GM21447 (cell line): ENCODE data around the gene APBA1.

Source experiments
- ATAC-seq: cut with Tn5 transposase; IDR thresholded peaks from one replicate; pipeline ENCODE4 v1.9.1; 2021; ENCODE audit not compliant: unreplicated experiment

APBA1 gene

GRCh38 chr9:69486498-69486897, 185.7 kb downstream of the APBA1 start:
- ATAC-seq, result no peak

GRCh38 chr9:69485466-69485865, 186.7 kb downstream of the APBA1 start:
- ATAC-seq, result no peak

- ATAC-seq, result no peak
Observed at GRCh38 chr9:69483886-69484422, 188.2 kb downstream of the APBA1 start.

DNA sequence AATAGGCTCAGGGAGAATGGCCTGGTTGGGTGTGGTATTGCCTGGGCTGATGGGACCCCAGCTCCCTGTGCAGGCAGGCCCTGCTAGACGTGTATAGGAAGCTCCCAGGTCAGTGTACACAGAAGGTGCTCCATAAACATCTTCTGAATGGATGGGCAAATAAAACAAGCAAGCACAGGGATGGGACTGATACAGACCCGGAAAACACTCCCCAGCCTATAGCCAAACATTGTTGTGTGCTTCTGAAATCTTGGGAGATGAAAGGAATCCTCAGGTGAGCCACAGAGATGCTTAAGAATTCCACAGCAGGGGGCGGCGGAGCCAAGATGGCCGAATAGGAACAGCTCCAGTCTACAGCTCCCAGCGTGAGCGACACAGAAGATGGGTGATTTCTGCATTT, 195.4 kb downstream of the APBA1 start:
- no peak for ATAC-seq

DNA sequence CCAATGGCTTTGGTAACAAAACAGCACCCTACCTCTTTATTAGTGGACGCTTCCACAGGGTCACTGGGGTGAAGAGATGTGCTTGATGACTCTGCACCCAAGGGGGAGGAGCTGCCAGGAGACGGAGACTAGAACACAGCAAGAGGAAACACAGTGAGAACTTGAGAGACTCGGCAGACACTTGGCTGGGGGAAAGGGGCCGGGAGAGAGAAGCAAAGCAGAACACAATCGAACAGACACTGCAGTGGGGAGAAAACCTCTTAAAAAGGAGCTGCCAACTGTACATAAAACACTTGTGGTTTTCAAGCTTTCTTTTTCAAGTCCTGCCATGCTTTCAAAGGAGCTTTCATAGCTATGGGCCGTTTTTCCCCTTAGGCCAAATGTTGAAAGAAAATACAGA, 196.2 kb downstream of the APBA1 start:
- no peak for ATAC-seq

- no peak for ATAC-seq
Observed at GRCh38 chr9:69474821-69475220, 197.3 kb downstream of the APBA1 start.

GRCh38 chr9:69472101-69472620, 200.0 kb downstream of the APBA1 start:
- ATAC-seq, result no peak

GRCh38 chr9:69471433-69471832, 200.7 kb downstream of the APBA1 start:
- no peak for ATAC-seq

- ATAC-seq, result no peak
Observed at GRCh38 chr9:69470186-69470977, 201.8 kb downstream of the APBA1 start.

- no peak for ATAC-seq
Observed at GRCh38 chr9:69469136-69469535, 203.0 kb downstream of the APBA1 start.

DNA sequence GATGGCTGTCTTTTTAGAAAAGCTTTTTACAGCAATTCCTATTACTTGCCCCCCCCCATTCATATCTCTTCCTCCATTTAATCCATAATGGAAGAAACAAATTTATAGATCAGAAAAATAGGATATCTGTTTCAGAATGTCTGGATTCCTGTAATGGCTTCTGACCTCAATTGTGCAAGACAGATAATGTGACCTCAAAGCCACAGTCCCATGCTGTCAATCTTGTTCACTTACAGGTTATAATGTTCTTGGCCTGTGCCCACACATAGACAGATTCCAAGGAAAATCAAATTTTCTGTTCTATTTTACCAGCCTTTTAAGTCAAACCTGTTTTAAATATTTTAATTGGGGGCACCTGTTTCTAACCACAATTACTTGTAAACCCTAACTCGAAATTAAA, 203.8 kb downstream of the APBA1 start:
- no peak for ATAC-seq

DNA sequence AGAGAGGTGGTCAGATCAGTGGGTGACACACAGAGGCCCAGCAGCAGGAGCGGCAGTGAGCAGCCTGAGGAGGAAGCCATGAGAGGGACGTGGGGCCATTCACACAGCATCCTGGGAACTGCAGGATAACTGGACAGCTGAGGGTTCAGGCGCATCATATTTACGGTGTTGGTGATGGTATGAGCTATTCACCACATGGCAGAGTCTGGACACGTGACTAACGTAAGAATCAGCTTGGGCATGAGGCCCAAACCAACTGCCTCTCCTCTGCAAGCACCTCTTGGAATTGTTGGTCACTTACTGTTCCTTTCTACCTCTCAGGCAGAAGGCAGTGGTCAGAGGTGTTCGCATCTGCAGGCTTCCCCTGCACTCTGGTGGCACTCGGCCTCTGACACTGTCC, 206.0 kb downstream of the APBA1 start:
- no peak for ATAC-seq

DNA sequence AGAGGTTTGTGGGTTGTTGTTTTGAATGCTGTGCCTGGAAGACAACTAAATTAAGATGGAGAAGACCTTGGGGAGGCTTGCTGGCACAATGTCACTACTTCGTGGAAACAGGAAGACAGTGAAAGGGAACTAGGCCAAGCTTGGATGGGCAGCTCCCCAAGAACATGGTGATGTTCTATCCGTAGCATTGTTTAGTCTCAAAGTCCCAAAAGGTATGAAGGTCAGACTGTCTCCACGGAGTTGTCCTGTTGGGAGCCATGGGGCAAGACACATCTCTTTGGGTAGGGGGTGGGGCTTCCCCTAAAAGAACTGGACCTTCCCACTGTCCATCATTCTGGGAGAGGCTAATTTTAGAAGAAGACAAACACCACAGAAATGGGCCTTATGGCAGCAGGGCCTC, 206.7 kb downstream of the APBA1 start:
- ATAC-seq, result no peak

DNA sequence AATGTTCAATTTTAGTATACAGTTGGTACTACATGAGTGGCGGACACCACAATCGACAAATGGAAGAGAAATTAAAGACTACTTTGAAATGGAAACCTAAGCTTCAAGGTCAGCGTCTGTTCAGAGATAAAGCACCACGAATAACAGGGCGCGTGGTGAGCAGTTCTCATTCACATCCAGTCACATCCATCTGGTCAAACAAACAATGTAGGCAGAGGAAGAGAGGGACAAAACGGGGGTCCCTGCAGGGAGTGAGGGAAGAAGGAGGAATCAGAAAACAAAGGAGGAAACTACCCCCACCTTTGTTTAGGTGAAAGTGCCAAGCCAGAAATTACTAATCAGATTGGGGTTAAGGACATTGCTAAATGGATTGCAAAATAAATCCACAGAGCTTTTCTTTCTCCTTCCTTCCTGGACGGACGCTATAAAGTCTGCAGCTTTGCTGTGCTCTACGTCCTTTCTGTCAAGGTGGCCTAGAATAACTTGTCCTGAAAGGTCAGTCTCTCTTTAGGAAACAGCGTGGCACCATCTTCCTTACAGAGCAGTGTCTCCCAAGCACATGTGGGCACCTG, 208.6 kb downstream of the APBA1 start:
- ATAC-seq, result no peak

DNA sequence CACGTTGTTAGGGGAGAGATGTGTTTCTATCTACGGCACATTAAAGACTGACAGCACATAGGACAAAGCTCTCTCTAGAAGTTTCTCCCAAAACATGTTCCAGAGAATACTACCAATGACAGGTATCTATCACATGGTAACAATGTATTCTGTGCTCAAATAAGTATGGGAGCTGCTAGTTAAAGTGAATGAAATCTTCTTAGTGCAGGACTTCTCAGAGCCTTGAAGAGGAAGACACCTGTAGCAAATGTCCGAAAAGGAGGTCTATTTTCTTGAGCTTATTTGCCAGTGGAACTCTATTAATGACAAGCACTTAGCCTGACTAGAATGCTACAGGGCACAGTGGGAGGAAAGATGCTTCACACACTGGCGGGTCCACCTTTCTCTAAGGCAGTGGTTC, 209.8 kb downstream of the APBA1 start:
- ATAC-seq, result no peak

GRCh38 chr9:69461103-69461887, 210.9 kb downstream of the APBA1 start:
- no peak for ATAC-seq

DNA sequence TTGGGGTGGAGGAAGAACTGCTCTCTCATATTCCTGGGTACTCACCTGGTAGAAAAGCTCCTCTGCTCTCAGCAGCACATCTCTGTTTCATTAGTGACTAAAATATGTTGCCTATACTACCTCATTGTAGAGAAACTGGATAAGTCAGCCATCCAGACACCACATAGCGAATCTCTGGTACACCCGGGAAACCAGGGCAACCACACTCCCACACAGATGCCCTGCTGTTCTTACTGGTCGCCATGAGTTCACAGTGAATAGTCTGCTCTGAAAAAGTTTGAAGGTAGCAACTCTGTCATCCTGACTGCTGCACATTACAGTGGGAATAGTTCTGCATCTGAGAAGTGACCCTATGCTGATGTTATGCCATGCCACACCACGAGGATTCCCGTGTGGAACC, 212.2 kb downstream of the APBA1 start:
- ATAC-seq, result no peak

GRCh38 chr9:69458176-69458575, 214.0 kb downstream of the APBA1 start:
- no peak for ATAC-seq

DNA sequence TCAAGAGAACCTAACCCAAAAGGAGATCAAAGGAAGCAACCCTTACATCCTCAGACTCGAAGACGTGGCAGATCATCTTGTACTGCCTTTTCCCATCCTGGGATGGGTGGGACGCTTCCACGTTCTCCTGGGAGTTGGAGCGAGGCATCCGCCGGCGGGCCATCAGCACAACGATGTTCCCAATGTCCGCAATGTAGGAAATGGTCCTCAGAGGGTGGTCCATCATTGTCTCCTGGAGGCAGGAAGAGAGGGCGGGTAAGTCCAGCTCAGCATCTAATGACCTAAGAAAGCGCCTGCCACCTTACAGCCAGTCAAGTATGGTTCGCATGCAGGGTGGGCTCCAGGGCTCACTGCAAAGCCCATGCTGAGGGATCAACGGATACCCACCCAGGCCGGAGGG, 216.0 kb downstream of the APBA1 start:
- no peak for ATAC-seq

DNA sequence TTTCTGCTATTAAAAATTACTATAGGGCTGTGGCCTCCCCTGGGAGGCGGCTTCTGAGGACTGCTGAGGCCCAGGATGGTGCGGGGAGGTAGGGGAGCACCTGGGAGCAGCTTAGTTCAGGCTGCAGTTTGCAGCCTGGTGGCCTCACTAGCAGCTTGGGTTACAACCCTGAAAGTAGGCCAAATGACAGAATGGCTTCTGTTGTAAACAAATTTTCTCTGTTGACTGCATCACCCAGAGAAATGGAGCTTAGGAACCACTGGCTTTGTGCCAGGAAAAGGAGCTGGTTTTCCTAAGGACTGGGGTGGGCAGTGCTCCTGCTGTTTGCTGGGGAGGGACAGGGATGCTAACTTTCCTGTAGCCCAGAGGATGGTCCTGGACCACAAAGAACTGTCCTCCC, 216.9 kb downstream of the APBA1 start:
- ATAC-seq, result no peak

- no peak for ATAC-seq
Observed at GRCh38 chr9:69454321-69454720, 217.8 kb downstream of the APBA1 start.

DNA sequence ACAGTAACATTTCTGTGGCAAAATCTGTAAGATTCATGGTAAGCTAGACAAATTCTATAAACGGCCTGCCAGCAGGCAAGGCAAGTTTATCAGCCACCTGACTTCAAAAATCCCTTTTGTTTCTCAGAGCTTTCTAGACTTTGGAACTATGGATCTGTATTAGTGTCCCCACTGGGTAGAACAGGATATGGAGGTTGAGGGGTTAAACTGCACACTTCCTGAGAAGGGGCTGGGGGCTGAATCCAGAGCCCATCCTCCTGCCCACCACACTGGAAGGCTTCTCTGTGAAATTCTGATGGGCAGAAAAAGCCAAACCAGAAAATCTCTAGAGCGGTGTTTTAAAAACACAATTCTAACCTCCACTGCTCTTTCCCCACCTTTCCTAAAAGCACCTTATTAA, 218.4 kb downstream of the APBA1 start:
- no peak for ATAC-seq
